Muscle of leg (tissue), 11 donors: ENCODE measurements around the gene SETD7. TPM values are rescaled to one million over a fixed set of nuclear protein-coding genes. Genes with fewer than 3 reads are reported as not detected.
"Not testable (repeated sequence)": the region's sequence is repeated elsewhere in the genome, so short reads cannot be mapped to it uniquely, and the experiment has no call there.

ENCODE experiments used
- DNase-seq: peaks from one replicate; pipeline ENCODE4 v3.0.0; 2013
- H3K27ac ChIP-seq: one replicate; pipeline ENCODE4 v1.5.1; 2013; ENCODE audit warnings: mild to moderate bottlenecking, low read length, control low read depth
- H3K27me3 ChIP-seq: one replicate; pipeline ENCODE4 v1.6.1; 2013; ENCODE audit warnings: low read length; ENCODE audit not compliant: control insufficient read depth, insufficient read depth
- H3K36me3 ChIP-seq: one replicate; pipeline ENCODE4 v1.6.1; 2013; ENCODE audit warnings: low read length; ENCODE audit not compliant: control insufficient read depth, insufficient read depth
- H3K4me1 ChIP-seq: one replicate; pipeline ENCODE4 v1.6.1; 2013; ENCODE audit warnings: low read length; ENCODE audit not compliant: control insufficient read depth, insufficient read depth
- H3K4me3 ChIP-seq: one replicate; pipeline ENCODE4 v1.5.1; 2013; ENCODE audit warnings: low read length, control low read depth
- H3K9me3 ChIP-seq: replicated peaks from 2 replicates; pipeline ENCODE4 v1.6.1; 2013; ENCODE audit warnings: low read depth, low read length; ENCODE audit not compliant: control insufficient read depth
- WGBS: methylation state at CpG from one replicate; pipeline ENCODE4 v1.1.5; 2013; ENCODE audit warnings: missing lambda C conversion rate; ENCODE audit not compliant: insufficient coverage; 5-methylcytosine and 5-hydroxymethylcytosine counted together
- polyA plus RNA-seq, 8 donors: library from polyadenylated mRNA; unstranded; fragments of 120-200 nt; gene quantifications; one replicate each; pipeline versions ENCODE4 v1.2.1 to v1.2.3, GENCODE V29; 2013; ENCODE audit warnings: inconsistent platforms in 1 of 8, low replicate concordance in 1 of 8; ENCODE audit not compliant: insufficient read length in 8 of 8, insufficient read depth in 1 of 8
- total RNA-seq: library from RNA; stranded (reverse); fragments of 120-200 nt; gene quantifications from one replicate; pipeline ENCODE4 v1.2.4, GENCODE V29; 2013

Gene SETD7
- total and polyA plus RNA-seq, 9 donors, result 48.8 to 93.6 (median 79.2) TPM

DNA sequence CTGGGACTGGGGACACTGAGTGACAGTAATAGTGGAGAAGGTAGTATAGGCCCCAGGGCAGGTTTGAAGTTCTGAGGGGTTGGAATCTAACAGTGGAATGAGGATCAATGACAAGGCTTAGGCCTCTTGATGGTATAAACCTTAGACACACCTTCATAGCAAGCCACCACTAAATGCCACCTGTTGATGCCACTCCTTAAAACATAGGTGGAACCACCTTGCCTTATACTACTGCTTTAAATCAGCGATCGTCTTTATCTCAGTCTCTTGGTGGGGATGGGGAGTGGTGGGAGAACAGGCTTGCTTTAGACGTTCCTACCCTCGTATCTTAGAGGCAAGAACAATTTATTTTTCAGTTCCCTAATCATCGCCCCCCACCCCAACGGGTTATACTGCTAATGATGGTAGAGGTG, 100.9 kb downstream of the SETD7 start:
- no CpG with 5 or more reads among the region's 6 CpGs for WGBS
- no peaks in the 10 kb centered on the region for H3K9me3 ChIP-seq
- H3K4me3 ChIP-seq, result peak overlapping the region; percentile 85
- no peak overlapping the region for H3K27ac ChIP-seq
- DNase-seq, result peak; percentile 11
- no peaks in the 10 kb centered on the region for H3K27me3 ChIP-seq
- peaks cover 9% of the 10 kb centered on the region for H3K4me1 ChIP-seq
- H3K36me3 ChIP-seq, result peaks cover 8% of the 10 kb centered on the region

DNA sequence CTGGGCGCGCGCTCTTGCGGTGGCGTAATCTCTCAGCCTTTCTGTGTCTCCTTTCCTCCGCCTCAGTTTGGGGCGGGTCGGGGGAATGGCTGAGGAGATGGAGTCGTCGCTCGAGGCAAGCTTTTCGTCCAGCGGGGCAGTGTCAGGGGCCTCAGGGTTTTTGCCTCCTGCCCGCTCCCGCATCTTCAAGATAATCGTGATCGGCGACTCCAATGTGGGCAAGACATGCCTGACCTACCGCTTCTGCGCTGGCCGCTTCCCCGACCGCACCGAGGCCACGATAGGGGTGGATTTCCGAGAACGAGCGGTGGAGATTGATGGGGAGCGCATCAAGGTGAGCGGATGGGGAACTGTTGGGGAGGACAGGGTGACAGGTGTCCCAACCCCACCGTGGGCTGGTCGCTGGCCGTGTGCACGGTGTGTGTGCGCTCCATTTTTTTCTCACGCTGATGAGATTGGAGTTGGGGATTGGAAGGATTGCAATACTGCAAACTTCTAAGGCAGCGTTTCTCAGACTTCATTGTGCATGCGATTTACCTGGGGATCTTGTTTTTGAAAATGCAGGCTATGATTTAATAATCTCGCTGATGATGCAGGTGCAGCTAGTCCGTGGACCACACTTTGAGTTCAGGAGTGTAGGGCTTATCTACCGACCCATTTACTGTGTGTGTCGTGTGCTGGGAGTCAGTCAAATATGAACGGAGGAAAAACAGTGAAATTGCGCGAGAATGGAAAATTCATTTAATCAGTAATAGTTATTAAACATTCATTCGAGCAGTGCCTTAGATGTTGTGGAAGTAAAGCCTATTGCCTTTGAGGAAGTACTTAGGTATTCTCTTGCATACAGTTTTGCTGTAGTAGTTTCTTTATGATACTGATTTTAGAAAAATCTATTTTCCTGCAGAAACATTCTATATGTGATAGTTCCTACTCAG, 101.6 kb downstream of the SETD7 start, which contains the start of gene RAB33B:
TSS of gene RAB33B (plus strand) at position 11 of the 935 bp plus-strand sequence. CDS start at position 86, 75 bp downstream.
- DNase-seq, result peak; percentile 98
- Histone ChIP-seq H3K4me1 (peaks cover 9% of the 10 kb centered on the region), H3K27ac (peak within 1 kb of the TSS; percentile 92), H3K36me3 (peaks cover 8% of the 10 kb centered on the region), H3K9me3 (no peaks in the 10 kb centered on the region), H3K4me3 (peak within 1 kb of the TSS; percentile 85), H3K27me3 (no peaks in the 10 kb centered on the region)
- under 1% methylated on average over 40 of the region's 46 CpGs for whole genome bisulfite sequencing

GRCh38 chr4:139453371-139454110, 102.5 kb downstream of the SETD7 start:
- WGBS, result under 1% methylated on average over 76 of the region's 76 CpGs
- no peaks in the 10 kb centered on the region for H3K27me3 ChIP-seq

DNA sequence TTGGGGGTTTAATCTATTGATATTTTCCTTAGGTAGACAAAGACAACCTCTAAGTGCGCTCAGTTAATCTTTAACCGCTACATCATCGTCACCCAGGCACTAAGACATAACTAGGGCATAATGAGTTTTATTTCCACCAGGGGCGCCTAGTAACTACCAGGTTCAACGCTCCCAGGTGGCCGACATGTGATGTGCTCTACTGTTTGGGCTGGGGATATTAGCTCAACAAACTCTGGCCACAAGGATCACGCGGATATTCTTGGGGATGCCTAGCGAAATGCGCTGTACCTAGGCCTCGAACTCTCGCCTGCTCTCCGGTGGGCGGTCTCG, 103.0 kb downstream of the SETD7 start:
- 0% methylated on average over 12 of the region's 15 CpGs for WGBS
- no peak for DNase-seq

More at GRCh38 chr4:139453371-139454110, 102.5 kb downstream of the SETD7 start:
- Histone ChIP-seq H3K27ac (peak overlapping the region; percentile 92), H3K9me3 (no peaks in the 10 kb centered on the region), H3K36me3 (peaks cover 4% of the 10 kb centered on the region), H3K4me1 (peaks cover 9% of the 10 kb centered on the region), H3K4me3 (peak overlapping the region; percentile 85)
- peak; percentile 99 for DNase-seq

GRCh38 chr4:139451997-139452396, 104.0 kb downstream of the SETD7 start:
- Histone ChIP-seq H3K36me3 (peaks cover 4% of the 10 kb centered on the region), H3K27me3 (no peaks in the 10 kb centered on the region), H3K9me3 (peaks cover 3% of the 10 kb centered on the region), H3K4me3 (no peak overlapping the region), H3K27ac (no peak overlapping the region), H3K4me1 (peaks cover 9% of the 10 kb centered on the region)
- WGBS, result no CpG with 5 or more reads among the region's 1 CpG
- no peak for DNase-seq

More for the DNA sequence above, 103.0 kb downstream of the SETD7 start:
- Histone ChIP-seq H3K9me3 (no peaks in the 10 kb centered on the region), H3K36me3 (peaks cover 4% of the 10 kb centered on the region), H3K27ac (peak overlapping the region; percentile 92), H3K27me3 (no peaks in the 10 kb centered on the region), H3K4me1 (peaks cover 9% of the 10 kb centered on the region), H3K4me3 (peak overlapping the region; percentile 85)

DNA sequence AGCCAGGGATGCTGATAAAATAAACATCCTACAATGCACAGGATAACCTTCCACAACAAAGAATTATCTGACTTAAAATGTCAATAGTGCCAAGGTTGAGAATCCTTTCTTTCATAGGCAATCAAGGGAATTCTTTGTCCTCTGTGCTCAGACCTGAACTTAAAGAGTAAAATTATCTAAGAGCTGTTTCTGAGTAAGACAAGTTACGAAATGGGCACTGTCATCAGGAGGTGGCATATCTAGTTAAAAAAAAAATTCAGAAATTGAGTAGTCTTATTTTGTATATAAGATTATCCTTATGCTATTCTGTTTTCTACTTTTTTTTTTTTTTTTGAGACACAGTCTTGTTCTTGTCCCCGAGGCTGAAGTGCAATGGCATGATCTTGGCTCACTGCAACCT, 105.4 kb downstream of the SETD7 start:
- Histone ChIP-seq H3K4me3 (no peak overlapping the region), H3K27ac (no peak overlapping the region), H3K27me3 (no peaks in the 10 kb centered on the region), H3K4me1 (peaks cover 6% of the 10 kb centered on the region), H3K9me3 (peaks cover 8% of the 10 kb centered on the region), H3K36me3 (peaks cover 4% of the 10 kb centered on the region)
- no peak for DNase-seq
- WGBS, result 100% methylated on average over 1 of the region's 2 CpGs

DNA sequence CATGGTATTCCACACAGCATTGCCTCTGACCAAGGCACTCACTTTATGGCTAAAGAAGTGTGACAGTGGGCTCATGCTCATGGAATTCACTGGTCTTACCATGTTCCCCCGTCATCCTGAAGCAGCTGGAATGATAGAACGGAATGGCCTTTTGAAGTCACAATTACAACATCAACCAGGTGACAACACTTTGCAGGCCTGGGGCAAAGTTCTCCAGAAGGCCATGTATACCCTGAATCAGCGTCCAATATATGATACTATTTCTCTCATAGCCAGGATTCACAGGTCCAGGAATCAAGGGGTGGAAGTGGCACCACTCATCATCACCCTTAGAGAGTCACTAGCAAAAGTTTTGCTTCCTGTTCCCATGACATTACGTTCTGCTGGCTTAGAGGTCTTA, 108.9 kb downstream of the SETD7 start:
- not testable (repeated sequence) for H3K36me3 ChIP-seq, DNase-seq, H3K4me1 ChIP-seq, H3K27ac ChIP-seq, H3K27me3 ChIP-seq, H3K4me3 ChIP-seq
- peaks cover 16% of the 10 kb centered on the region for H3K9me3 ChIP-seq
- WGBS, result 81% methylated on average over 3 of the region's 4 CpGs

Other genes with a start within 250 kb of the SETD7 start
- gene RAB33B, start 102.1 kb downstream of the SETD7 start, total RNA-seq, result 9.7 TPM
- gene RAB33B, start 102.1 kb downstream of the SETD7 start, polyA plus RNA-seq, result 10 to 100 TPM in 3 of 8 donors, 1 to 10 TPM in 5; 6.9 to 12.0 (median 9.3) TPM
- gene MGST2, start 109.6 kb upstream of the SETD7 start, total RNA-seq, result 58.4 TPM
- 10 to 100 TPM; 42.5 to 58.4 (median 45.4) TPM for gene MGST2, start 109.6 kb upstream of the SETD7 start, polyA plus RNA-seq